GM12875 (cell line): ENCODE data around the gene PILRA.
"Not testable (repeated sequence)": the region's sequence is repeated elsewhere in the genome, so short reads cannot be mapped to it uniquely, and the experiment has no call there.

ENCODE experiments used
- H3K4me3 ChIP-seq: one replicate; pipeline ENCODE4 v1.5.1; 2011; ENCODE audit warnings: low read depth, low read length, control low read depth
- CTCF ChIP-seq: IDR thresholded peaks from 2 replicates; pipeline ENCODE4 v1.5.1; 2011; ENCODE audit warnings: low read depth, mild to moderate bottlenecking, control low read depth, inconsistent platforms, low read length, moderate library complexity, borderline replicate concordance; ENCODE audit not compliant: insufficient read depth

The PILRA gene

GRCh38 chr7:100373261-100373831 is at the start of gene PILRA:
Gene PILRA, plus strand, starts transcription at chr7:100373487. Its CDS starts 170 bp downstream, at chr7:100373657.
- no peak within 1 kb of the TSS for H3K4me3 ChIP-seq
- no peak for TF ChIP-seq CTCF

- H3K4me3 ChIP-seq, result not testable (repeated sequence)
Observed at GRCh38 chr7:100324194-100324593, 49.1 kb upstream of the PILRA start.

- not testable (repeated sequence) for H3K4me3 ChIP-seq
Observed at GRCh38 chr7:100325671-100326070, 47.6 kb upstream of the PILRA start.

- not testable (repeated sequence) for H3K4me3 ChIP-seq
Observed at GRCh38 chr7:100326914-100327313, 46.4 kb upstream of the PILRA start.

GRCh38 chr7:100335566-100336466 is 37.5 kb upstream of the PILRA start:
- H3K4me3 ChIP-seq, result peak overlapping the region; percentile 85

- H3K4me3 ChIP-seq, result not testable (repeated sequence)
Observed at GRCh38 chr7:100338083-100338696, 35.1 kb upstream of the PILRA start.

GRCh38 chr7:100341286-100341685 is 32.0 kb upstream of the PILRA start:
- not testable (repeated sequence) for H3K4me3 ChIP-seq

GRCh38 chr7:100342765-100343164 is 30.5 kb upstream of the PILRA start:
- no peak for TF ChIP-seq CTCF
- H3K4me3 ChIP-seq, result no peak overlapping the region

GRCh38 chr7:100344124-100344559 is 29.1 kb upstream of the PILRA start:
- H3K4me3 ChIP-seq, result not testable (repeated sequence)

GRCh38 chr7:100344560-100345287 is 28.6 kb upstream of the PILRA start:
- H3K4me3 ChIP-seq, result not testable (repeated sequence)
- TF ChIP-seq CTCF, result peak; percentile 39; the same call in 1 of the 2 replicates
